AG09319 (cell line): ENCODE data around the gene ACADM.

Source experiments
- DNase-seq: peaks from one replicate; pipeline ENCODE4 v3.0.0-alpha.2; 2010; ENCODE audit warnings: low read depth; ENCODE audit errors: extremely low read depth
- CTCF ChIP-seq: IDR thresholded peaks from 2 replicates; pipeline ENCODE4 v1.5.1; 2011; ENCODE audit warnings: low read depth, mild to moderate bottlenecking, inconsistent platforms, low read length, moderate library complexity

Gene ACADM

GRCh38 chr1:75786901-75787493 lies 62.5 kb downstream of the ACADM start:
- DNase-seq, result no peak
- no peak for TF ChIP-seq CTCF

GRCh38 chr1:75787524-75787923 lies 63.0 kb downstream of the ACADM start:
- no peak for DNase-seq
- no peak for TF ChIP-seq CTCF

- no peak for TF ChIP-seq CTCF
- DNase-seq, result no peak
Measured at GRCh38 chr1:75789988-75790387, 65.5 kb downstream of the ACADM start.

GRCh38 chr1:75791022-75791421 lies 66.5 kb downstream of the ACADM start:
- DNase-seq, result no peak
- no peak for TF ChIP-seq CTCF

- no peak for DNase-seq
- no peak for TF ChIP-seq CTCF
Measured at GRCh38 chr1:75792091-75792490, 67.6 kb downstream of the ACADM start.

- TF ChIP-seq CTCF, result no peak
- no peak for DNase-seq
Measured at GRCh38 chr1:75794382-75794781, 69.9 kb downstream of the ACADM start.

- no peak for TF ChIP-seq CTCF
- DNase-seq, result no peak
Measured at GRCh38 chr1:75795703-75796193, 71.2 kb downstream of the ACADM start.
